Measurements from ENCODE around the gene ATP6V0A1.
"Not testable (repeated sequence)": the region's sequence is repeated elsewhere in the genome, so short reads cannot be mapped to it uniquely, and the experiment has no call there.

ATP6V0A1 gene

DNA sequence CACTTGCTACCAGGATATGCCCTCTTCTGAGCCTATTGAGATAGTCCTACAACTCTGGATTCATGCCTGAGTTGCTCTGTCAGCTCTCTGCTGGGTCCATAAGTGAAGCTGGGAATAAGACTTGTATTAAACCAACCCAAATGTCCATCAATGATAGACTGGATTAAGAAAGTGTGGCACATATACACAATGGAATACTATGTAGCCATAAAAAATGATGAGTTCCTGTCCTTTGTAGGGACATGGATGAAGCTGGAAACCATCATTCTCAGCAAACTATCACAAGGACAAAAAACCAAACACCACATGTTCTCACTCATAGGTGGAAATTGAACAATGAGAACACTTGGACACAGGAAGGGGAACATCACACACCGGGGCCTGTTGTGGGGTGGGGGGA, 19.1 kb downstream of the ATP6V0A1 start:
- DNase-seq, result not testable (repeated sequence)

- DNase-seq, result no peak
Observed at GRCh38 chr17:42484304-42484703, 25.6 kb downstream of the ATP6V0A1 start.

- DNase-seq, result no peak
Observed at GRCh38 chr17:42485680-42486079, 27.0 kb downstream of the ATP6V0A1 start.

DNA sequence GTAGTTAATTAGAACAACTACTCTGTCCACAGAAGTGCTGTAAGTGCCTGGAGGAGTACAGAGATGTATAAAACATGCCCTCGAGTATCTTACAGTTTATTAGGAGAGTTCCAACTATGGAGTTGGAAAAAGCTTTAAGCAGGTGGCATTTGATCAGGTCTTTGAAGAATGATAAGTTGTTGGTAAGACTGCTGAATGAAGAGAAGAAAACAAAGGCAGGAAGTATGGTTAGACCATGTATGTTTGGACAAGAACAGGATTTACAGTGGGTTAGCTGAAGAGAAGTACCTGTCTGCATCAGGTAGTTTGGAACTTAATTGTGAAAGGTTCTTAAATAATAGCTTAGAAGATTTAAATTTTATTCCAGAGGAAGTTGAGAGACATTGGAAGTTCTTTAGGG, 29.4 kb downstream of the ATP6V0A1 start:
- no peak for DNase-seq

- no peak for DNase-seq
Observed at GRCh38 chr17:42493319-42493718, 34.6 kb downstream of the ATP6V0A1 start.

GRCh38 chr17:42494673-42495072, 36.0 kb downstream of the ATP6V0A1 start:
- DNase-seq, result no peak

DNA sequence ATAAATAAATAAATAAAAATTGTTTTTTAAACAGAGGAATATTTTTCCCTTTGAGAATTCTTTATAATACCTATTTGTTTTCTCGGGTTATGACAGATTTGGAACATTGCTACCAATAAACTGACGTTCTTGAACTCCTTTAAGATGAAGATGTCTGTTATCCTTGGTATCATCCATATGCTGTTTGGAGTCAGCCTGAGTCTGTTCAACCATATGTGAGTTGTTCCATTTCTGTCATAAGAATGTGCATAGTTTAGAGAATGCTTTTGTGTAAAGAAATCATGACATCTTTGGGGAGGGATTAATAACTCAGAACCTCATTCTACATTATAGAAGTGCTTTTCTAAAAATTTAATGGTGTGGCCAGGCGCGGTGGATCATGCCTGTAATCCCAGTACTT, 40.1 kb downstream of the ATP6V0A1 start:
- DNase-seq, result no peak

- no peak for DNase-seq
Observed at GRCh38 chr17:42502091-42502490, 43.4 kb downstream of the ATP6V0A1 start.

- no peak for DNase-seq
Observed at GRCh38 chr17:42502926-42503325, 44.2 kb downstream of the ATP6V0A1 start.

DNA sequence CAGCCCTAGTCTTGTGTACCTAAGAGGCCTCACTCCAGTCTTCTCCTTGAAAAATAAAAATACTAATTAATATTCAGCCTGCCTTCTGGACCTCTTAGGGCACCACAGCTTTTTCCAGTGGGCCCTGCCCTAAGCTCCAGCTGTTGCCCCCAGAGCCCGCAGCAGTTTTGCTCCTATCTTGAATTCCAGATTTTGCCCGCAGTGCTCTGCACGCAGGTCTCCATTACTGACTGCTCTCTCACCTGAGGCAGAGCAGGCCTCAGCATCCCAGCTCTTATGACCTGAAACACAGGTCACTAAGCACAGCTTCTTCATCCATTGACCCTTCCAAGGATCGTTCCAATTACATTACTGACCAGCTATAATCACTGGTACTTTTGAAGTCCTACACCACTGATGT, 49.0 kb downstream of the ATP6V0A1 start:
- DNase-seq, result no peak

- no peak for DNase-seq
Observed at GRCh38 chr17:42508426-42509165, 49.9 kb downstream of the ATP6V0A1 start.

DNA sequence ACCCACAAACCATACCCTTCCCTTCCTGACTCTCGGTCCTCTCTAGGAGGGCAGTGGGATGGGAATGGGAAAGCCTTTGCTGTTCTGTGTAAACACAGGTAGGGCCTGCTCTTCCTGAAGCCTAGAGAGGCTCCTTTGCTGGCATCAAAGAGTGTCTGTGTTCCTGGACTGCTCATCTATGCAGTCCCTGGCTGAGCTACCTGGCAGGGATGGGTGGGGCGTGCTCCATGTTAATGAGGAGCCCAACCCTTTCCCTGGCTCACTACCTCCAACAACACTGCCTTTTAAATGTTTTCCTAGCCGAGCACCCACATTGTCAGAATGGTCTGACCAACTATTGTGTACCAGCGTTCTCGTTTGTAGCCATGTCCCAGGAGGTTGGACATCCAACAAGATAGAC, 50.7 kb downstream of the ATP6V0A1 start:
- no peak for DNase-seq

DNA sequence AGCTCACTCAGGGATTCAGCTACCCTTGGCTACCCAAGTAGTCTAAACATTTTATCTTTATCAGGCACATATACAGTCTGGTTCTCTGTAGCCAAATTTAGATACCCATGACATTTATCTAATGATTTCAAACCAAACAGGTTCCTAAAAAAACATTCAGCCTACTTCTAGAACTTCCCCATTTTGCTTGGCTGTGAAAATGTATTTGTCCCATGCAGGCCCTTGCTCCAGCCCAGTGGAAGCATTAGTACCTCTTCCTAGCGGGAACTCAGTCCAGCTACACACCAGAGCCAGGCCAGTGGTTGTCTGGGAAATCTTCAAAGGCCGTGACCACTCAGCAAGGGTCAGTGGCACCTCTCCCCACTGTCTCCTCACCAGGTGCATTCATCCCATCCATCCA, 51.2 kb downstream of the ATP6V0A1 start:
- no peak for DNase-seq

GRCh38 chr17:42512246-42512645, 53.6 kb downstream of the ATP6V0A1 start:
- DNase-seq, result no peak

DNA sequence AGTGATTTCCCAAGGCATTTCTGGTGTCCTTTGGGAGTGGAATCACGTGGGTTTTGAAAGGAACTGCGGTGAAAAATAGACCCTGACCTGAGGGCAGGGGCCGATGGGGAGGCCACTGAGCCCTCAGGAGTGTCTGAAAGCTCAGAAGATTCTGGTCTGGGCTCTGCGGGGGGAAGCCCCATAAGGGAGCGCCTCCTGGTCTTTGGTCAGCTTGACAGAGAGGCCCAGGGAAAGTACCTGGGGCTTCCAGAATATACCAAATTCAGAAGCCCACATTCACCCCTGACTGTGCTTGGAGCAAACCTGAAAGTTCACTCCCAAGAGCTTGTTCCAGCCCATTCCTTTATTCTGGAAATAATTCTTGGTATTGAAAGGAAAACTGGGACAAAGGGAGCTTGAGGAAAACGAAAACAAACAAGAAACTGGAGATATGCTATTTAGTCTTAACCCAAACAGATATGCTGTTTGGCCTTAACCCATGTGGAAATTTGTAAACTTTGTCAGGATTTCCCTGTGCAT, 54.1 kb downstream of the ATP6V0A1 start:
- DNase-seq, result no peak

DNA sequence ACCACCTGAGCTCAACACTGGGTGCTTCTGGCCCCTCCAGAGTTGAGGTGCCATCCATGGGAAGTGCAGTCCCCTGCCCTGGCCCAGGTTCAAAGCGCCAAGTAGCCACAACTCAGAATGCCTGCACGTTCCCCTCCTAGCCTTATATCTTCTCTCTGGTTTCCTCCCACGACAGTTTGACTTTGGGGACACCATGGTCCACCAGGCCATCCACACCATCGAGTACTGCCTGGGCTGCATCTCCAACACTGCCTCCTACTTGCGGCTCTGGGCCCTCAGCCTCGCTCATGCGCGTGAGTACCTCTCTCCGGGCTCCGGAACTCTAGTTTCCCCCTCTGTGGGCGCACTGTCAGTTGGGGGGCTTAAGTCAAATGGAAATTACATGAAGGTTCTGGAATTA, 55.0 kb downstream of the ATP6V0A1 start:
- DNase-seq, result no peak

- DNase-seq, result no peak
Observed at GRCh38 chr17:42514279-42514678, 55.6 kb downstream of the ATP6V0A1 start.

DNA sequence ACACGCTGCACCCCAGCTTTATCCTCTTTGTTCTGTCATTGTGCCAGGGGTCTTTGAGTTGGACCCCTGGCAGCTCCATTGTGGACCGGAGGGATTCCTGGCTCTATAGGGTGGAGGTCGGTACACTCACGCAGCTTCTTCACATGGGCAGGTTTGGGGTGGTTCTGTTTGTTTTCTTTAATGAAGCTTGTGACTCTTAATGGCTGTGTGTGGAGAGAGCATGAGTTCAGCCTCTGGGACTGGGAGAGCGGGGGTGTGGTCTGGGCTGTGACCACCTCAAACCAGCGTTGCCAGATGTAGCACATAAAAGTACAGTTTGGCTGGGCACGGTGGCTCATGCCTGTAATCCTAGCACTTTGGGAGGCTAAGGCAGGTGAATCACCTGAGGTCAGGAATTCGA, 56.2 kb downstream of the ATP6V0A1 start:
- DNase-seq, result no peak

DNA sequence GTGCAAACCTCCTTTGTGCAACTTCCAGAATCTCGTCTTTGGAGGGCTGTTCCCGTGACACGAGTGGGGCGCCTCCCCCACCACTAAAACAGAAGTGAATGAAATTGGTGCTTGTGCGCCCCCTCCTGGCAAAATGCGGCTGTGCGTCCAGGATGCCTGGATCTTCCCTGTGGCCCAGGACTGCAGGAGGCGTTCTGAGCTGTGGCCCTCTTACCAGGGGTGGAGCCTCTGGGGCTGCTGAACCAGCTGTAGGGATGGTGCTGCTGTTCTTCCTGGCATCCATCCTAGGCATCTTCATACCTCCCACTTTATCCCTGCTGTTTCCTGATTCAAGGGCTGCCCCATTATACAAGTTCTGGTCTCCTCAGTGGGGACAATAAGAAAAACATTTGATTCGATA, 58.8 kb downstream of the ATP6V0A1 start:
- peak; percentile 11 for DNase-seq

DNA sequence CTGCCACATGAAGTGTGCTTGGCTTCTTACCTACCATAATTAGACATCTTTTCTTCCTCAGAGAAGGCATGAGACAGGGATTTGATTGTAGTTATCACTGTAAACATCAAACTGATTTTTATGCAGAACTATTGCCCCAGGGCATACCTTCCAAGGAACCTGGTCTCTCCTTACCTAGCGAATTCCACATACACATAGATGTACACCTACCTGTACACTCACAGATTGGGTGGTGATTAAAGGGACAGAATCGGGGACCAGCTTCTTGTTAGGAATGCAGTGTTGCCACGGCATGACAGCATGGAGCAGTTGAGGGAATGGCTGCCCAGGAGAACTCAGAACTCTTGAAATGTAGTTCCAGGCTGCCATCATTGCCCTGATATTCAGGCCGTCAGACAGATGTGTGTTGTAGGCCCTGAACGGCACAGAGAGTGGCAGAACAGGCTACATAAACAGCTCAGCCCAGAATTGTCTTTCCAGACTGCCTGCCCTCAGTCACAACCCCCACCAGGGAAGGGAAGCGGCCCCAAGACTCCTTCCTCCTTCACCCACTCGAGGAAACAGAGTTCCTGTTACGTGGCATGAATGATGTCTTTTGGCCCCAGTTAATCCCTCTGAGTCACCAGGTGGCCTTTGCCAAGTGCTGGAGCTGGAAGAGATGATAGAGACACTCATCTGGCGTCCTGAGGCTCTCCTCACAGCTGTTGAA, 59.5 kb downstream of the ATP6V0A1 start:
- no peak for DNase-seq

GRCh38 chr17:42518755-42519545, 60.3 kb downstream of the ATP6V0A1 start:
- no peak for DNase-seq

- no peak for DNase-seq
Observed at GRCh38 chr17:42519546-42520491, 61.1 kb downstream of the ATP6V0A1 start.
